ENCODE data around the gene PTPRB.

PTPRB gene

GRCh38 chr12:70603044-70603443 is 34.2 kb downstream of the PTPRB start:
- Histone ChIP-seq H3K4me2 (ENCODE audit: low read depth, low read length, poor library complexity, severe bottlenecking) (no peak overlapping the region), H2AFZ (ENCODE audit: low read depth, low read length, severe bottlenecking) (no peak overlapping the region), H4K20me1 (ENCODE audit: low read depth, low read length) (no peaks in the 10 kb centered on the region), H3K9me2 (replicated peaks; ENCODE audit: insufficient read depth, low read length) (no peaks in the 10 kb centered on the region), H3K36me3 (ENCODE audit: low read length) (no peaks in the 10 kb centered on the region), H3F3A (ENCODE audit: insufficient read depth) (no peaks in the 10 kb centered on the region), H3K27ac (ENCODE audit: low read depth, low read length) (no peak overlapping the region), H3K27me3 (ENCODE audit: low read length) (no peaks in the 10 kb centered on the region), H3K9me3 (ENCODE audit: insufficient read depth, low read length) (no peaks in the 10 kb centered on the region), H3K4me3 (ENCODE audit: insufficient read depth, low read length, poor library complexity, severe bottlenecking) (no peak overlapping the region), H3K9ac (ENCODE audit: low read length) (no peak overlapping the region), H3K79me2 (ENCODE audit: insufficient read depth, low read length) (no peaks in the 10 kb centered on the region)
- TF ChIP-seq CTCF (IDR thresholded peaks at IDR 0.05; ENCODE audit: insufficient read depth, low read length, poor library complexity, severe bottlenecking) (no peak), EZH2phosphoT487 (conservative IDR thresholded peaks at IDR 0.05; ENCODE audit: low read length) (no peak)

- no peak overlapping the region for H3K27ac ChIP-seq (ENCODE audit: low read depth, low read length)
- H3F3A ChIP-seq (ENCODE audit: insufficient read depth), result no peaks in the 10 kb centered on the region
- no peak overlapping the region for H3K4me3 ChIP-seq (ENCODE audit: insufficient read depth, low read length, poor library complexity, severe bottlenecking)
- no peak overlapping the region for H3K4me2 ChIP-seq (ENCODE audit: low read depth, low read length, poor library complexity, severe bottlenecking)
- no peaks in the 10 kb centered on the region for H4K20me1 ChIP-seq (ENCODE audit: low read depth, low read length)
- no peaks in the 10 kb centered on the region for H3K9me2 ChIP-seq (replicated peaks; ENCODE audit: insufficient read depth, low read length)
- H3K27me3 ChIP-seq (ENCODE audit: low read length), result no peaks in the 10 kb centered on the region
- no peak for TF ChIP-seq EZH2phosphoT487 (conservative IDR thresholded peaks at IDR 0.05; ENCODE audit: low read length)
- TF ChIP-seq CTCF (IDR thresholded peaks at IDR 0.05; ENCODE audit: insufficient read depth, low read length, poor library complexity, severe bottlenecking), result no peak
- no peaks in the 10 kb centered on the region for H3K9me3 ChIP-seq (ENCODE audit: insufficient read depth, low read length)
- no peak overlapping the region for H2AFZ ChIP-seq (ENCODE audit: low read depth, low read length, severe bottlenecking)
- H3K36me3 ChIP-seq (ENCODE audit: low read length), result no peaks in the 10 kb centered on the region
- no peaks in the 10 kb centered on the region for H3K79me2 ChIP-seq (ENCODE audit: insufficient read depth, low read length)
- H3K9ac ChIP-seq (ENCODE audit: low read length), result no peak overlapping the region
Measured at GRCh38 chr12:70598467-70599193, 38.6 kb downstream of the PTPRB start.

GRCh38 chr12:70592664-70593063 is 44.6 kb downstream of the PTPRB start:
- Histone ChIP-seq H3K4me2 (ENCODE audit: low read depth, low read length, poor library complexity, severe bottlenecking) (no peak overlapping the region), H3K27me3 (ENCODE audit: low read length) (no peaks in the 10 kb centered on the region), H3K79me2 (ENCODE audit: insufficient read depth, low read length) (no peaks in the 10 kb centered on the region), H3K9me3 (ENCODE audit: insufficient read depth, low read length) (no peaks in the 10 kb centered on the region), H4K20me1 (ENCODE audit: low read depth, low read length) (no peaks in the 10 kb centered on the region), H3K9me2 (replicated peaks; ENCODE audit: insufficient read depth, low read length) (no peaks in the 10 kb centered on the region), H3F3A (ENCODE audit: insufficient read depth) (no peaks in the 10 kb centered on the region), H2AFZ (ENCODE audit: low read depth, low read length, severe bottlenecking) (no peak overlapping the region), H3K4me3 (ENCODE audit: insufficient read depth, low read length, poor library complexity, severe bottlenecking) (no peak overlapping the region), H3K36me3 (ENCODE audit: low read length) (no peaks in the 10 kb centered on the region), H3K9ac (ENCODE audit: low read length) (no peak overlapping the region), H3K27ac (ENCODE audit: low read depth, low read length) (no peak overlapping the region)
- no peak for TF ChIP-seq CTCF (IDR thresholded peaks at IDR 0.05; ENCODE audit: insufficient read depth, low read length, poor library complexity, severe bottlenecking)
- TF ChIP-seq EZH2phosphoT487 (conservative IDR thresholded peaks at IDR 0.05; ENCODE audit: low read length), result no peak
